Measurements from ENCODE around the gene SPARC.

The SPARC gene

GRCh38 chr5:151648089-151648488 lies 38.6 kb downstream of the SPARC start:
- DNase-seq (ENCODE audit: low read depth): no peak
- TF ChIP-seq, protein P1, sequence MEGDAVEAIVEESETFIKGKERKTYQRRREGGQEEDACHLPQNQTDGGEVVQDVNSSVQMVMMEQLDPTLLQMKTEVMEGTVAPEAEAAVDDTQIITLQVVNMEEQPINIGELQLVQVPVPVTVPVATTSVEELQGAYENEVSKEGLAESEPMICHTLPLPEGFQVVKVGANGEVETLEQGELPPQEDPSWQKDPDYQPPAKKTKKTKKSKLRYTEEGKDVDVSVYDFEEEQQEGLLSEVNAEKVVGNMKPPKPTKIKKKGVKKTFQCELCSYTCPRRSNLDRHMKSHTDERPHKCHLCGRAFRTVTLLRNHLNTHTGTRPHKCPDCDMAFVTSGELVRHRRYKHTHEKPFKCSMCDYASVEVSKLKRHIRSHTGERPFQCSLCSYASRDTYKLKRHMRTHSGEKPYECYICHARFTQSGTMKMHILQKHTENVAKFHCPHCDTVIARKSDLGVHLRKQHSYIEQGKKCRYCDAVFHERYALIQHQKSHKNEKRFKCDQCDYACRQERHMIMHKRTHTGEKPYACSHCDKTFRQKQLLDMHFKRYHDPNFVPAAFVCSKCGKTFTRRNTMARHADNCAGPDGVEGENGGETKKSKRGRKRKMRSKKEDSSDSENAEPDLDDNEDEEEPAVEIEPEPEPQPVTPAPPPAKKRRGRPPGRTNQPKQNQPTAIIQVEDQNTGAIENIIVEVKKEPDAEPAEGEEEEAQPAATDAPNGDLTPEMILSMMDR (conservative IDR thresholded peaks at IDR 0.05; ENCODE audit: control insufficient read depth, insufficient read depth, low read depth, low read length): no peak
- H3K4me3 ChIP-seq (ENCODE audit: control insufficient read depth, low read depth, low read length): no peak overlapping the region

DNA sequence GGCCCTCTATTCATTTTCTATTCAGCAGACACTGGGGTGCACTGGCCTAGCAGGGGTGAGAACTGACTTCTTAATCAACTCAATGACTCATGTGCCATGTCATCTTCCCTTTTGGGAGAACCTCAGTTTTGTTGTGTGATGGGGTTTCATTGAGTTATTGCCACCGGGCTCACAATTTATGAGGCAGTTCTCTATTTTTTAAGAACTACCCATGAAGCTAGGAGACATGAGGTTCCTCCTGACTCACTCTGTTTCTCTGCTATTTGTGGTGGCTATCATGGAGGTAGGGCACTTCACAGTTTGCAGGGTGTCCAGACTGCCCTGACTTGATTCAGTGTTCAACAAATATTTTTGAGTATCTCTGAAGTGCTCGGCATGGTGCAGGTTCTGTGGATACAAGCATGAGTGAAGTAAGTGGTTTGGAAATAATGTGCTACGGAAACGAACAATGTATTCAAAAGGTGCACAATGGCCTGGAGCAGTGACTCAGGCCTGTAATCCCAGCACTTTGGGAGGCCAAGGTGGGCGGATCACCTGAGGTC lies 39.3 kb downstream of the SPARC start:
- TF ChIP-seq, protein P1 (conservative IDR thresholded peaks at IDR 0.05; ENCODE audit: control insufficient read depth, insufficient read depth, low read depth, low read length): no peak
- no peak overlapping the region for H3K4me3 ChIP-seq (ENCODE audit: control insufficient read depth, low read depth, low read length)
- DNase-seq (ENCODE audit: low read depth): no peak

DNA sequence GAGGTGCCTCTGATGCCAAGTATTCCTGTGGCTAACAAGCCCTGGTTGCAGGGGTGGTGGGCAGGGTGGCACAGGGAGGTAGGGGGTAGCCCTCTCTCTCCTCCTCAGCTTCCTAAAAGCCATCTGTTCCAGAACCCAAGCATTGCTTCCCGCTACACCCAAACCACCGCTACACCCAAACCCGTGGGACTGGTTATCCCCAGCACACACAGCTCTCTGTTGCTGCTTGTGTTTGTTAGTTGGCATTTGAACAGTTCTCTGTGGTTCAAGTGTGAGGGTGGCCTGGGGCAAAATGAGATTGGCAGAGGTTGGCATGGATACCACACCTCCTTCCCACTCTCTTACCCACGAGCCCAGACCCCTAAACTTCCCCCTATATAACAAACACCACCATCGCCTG lies 40.4 kb downstream of the SPARC start:
- no peak overlapping the region for H3K4me3 ChIP-seq (ENCODE audit: control insufficient read depth, low read depth, low read length)
- TF ChIP-seq, protein P1 (conservative IDR thresholded peaks at IDR 0.05; ENCODE audit: control insufficient read depth, insufficient read depth, low read depth, low read length): no peak
- DNase-seq (ENCODE audit: low read depth): no peak

DNA sequence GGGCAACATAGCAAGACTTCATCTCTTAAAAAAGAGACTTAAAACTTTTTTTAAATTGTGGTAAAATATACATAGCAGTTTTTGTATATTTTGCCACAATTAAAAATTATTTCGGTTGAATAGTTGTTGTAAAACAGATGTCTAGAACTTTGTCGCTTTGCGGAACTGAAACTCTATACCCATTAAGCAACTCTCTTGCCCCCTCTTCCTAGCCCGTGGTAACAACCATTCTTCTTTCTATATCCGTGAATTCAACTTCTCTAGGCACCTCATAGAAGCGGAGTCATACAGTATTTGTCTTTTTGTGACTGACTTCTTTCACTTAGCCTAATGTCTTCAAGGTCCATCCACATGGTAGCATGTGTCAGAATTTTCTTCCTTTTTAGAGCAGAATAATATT lies 43.3 kb downstream of the SPARC start:
- no peak for DNase-seq (ENCODE audit: low read depth)
- TF ChIP-seq, protein P1 (conservative IDR thresholded peaks at IDR 0.05; ENCODE audit: control insufficient read depth, insufficient read depth, low read depth, low read length): no peak
- H3K4me3 ChIP-seq (ENCODE audit: control insufficient read depth, low read depth, low read length): no peak overlapping the region

DNA sequence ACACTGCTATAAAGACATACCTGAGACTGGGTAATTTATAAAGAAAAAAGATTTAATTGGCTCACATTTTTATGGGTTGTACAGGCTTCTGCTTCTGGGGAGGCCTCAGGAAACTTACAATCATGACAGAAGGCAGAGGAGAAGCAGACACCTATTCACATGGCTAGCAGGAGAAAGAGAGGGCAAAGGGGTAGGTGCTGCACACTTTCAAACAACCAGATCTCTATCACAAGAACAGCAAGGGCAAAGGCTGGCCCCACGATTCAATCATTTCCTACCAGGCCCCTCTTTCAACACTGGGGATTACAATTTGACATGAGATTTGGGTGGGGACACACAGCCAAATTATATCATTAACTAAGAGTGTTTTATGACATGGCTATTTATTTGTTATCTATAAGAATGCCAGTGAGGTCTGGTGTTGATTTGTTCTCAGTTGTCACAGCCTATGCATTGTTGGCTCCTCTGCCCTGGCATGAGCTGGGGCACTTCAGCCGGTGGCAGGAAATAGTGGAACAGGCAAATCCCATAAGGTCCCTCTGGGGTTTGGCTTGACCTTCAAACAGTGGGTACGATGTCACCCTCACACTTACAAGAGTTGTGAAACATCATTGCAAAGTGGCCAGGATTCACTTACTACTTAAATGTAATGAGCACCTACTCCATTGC lies 44.1 kb downstream of the SPARC start:
- no peak for DNase-seq (ENCODE audit: low read depth)
- TF ChIP-seq, protein P1 (conservative IDR thresholded peaks at IDR 0.05; ENCODE audit: control insufficient read depth, insufficient read depth, low read depth, low read length): no peak
- H3K4me3 ChIP-seq (ENCODE audit: control insufficient read depth, low read depth, low read length): no peak overlapping the region

GRCh38 chr5:151638619-151639018 lies 48.1 kb downstream of the SPARC start:
- no peak for DNase-seq (ENCODE audit: low read depth)
- TF ChIP-seq, protein P1 (conservative IDR thresholded peaks at IDR 0.05; ENCODE audit: control insufficient read depth, insufficient read depth, low read depth, low read length): no peak
- no peak overlapping the region for H3K4me3 ChIP-seq (ENCODE audit: control insufficient read depth, low read depth, low read length)
